ENCODE data around the gene MUSK. TPM values are rescaled to one million over a fixed set of nuclear protein-coding genes. Genes with fewer than 3 reads are reported as not detected.

MUSK gene
- total and polyA plus RNA-seq, 2 experiments from 2014 or later: not detected

- Histone ChIP-seq H3K4me3 (no peak overlapping the region), H3K36me3 (ENCODE audit: insufficient read depth) (no peaks in the 10 kb centered on the region), H3K27ac (ENCODE audit: low read depth) (no peak overlapping the region), H3K79me2 (replicated peaks; ENCODE audit: insufficient read depth) (no peaks in the 10 kb centered on the region), H3K4me2 (no peak overlapping the region), H4K20me1 (replicated peaks; ENCODE audit: insufficient read depth) (no peaks in the 10 kb centered on the region), H2AFZ (no peak overlapping the region), H3K4me1 (ENCODE audit: insufficient read depth) (no peaks in the 10 kb centered on the region), H3F3A (replicated peaks; ENCODE audit: low read depth) (no peaks in the 10 kb centered on the region), H3K27me3 (ENCODE audit: insufficient read depth) (no peaks in the 10 kb centered on the region), H3K9me2 (ENCODE audit: insufficient read depth) (peaks cover 5% of the 10 kb centered on the region; the same call in 1 of the 2 replicates)
- no peak; the same call in 2 of the 3 replicates for ATAC-seq
- Mint-ChIP-seq H3K27me3 (ENCODE audit: insufficient read depth, low read depth, poor library complexity) (peaks cover 2% of the 10 kb centered on the region), H3K36me3 (ENCODE audit: low read depth) (no peaks in the 10 kb centered on the region), H3K9me3 (no peaks in the 10 kb centered on the region), H3K4me3 (no peak overlapping the region), H3K4me1 (no peaks in the 10 kb centered on the region), H3K27ac (no peak overlapping the region)
- DNase-seq (ENCODE audit: low spot score): no peak
- TF ChIP-seq CREB1 (CRISPR knock-in tag; IDR thresholded peaks at IDR 0.05; ENCODE audit: low read depth) (no peak), STAT1 (IDR thresholded peaks at IDR 0.05; ENCODE audit: unreplicated experiment) (no peak), JUNB (IDR thresholded peaks at IDR 0.05; ENCODE audit: unreplicated experiment) (no peak)
- TF ChIP-seq, protein P1, sequence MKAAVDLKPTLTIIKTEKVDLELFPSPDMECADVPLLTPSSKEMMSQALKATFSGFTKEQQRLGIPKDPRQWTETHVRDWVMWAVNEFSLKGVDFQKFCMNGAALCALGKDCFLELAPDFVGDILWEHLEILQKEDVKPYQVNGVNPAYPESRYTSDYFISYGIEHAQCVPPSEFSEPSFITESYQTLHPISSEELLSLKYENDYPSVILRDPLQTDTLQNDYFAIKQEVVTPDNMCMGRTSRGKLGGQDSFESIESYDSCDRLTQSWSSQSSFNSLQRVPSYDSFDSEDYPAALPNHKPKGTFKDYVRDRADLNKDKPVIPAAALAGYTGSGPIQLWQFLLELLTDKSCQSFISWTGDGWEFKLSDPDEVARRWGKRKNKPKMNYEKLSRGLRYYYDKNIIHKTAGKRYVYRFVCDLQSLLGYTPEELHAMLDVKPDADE (IDR thresholded peaks at IDR 0.05): no peak
These were observed 177.6 kb downstream of the MUSK start for GRCh38 chr9:110846215-110846614.

- H3K4me3 Mint-ChIP-seq: no peak overlapping the region
- peaks cover 2% of the 10 kb centered on the region for H3K27me3 Mint-ChIP-seq (ENCODE audit: insufficient read depth, low read depth, poor library complexity)
- ATAC-seq (no peak), DNase-seq (ENCODE audit: low spot score) (no peak)
- Histone ChIP-seq H2AFZ (no peak overlapping the region), H3K9me2 (ENCODE audit: insufficient read depth) (peaks cover 6% of the 10 kb centered on the region; the same call in 1 of the 2 replicates), H3K4me3 (no peak overlapping the region), H3F3A (replicated peaks; ENCODE audit: low read depth) (no peaks in the 10 kb centered on the region), H4K20me1 (replicated peaks; ENCODE audit: insufficient read depth) (no peaks in the 10 kb centered on the region), H3K36me3 (ENCODE audit: insufficient read depth) (no peaks in the 10 kb centered on the region), H3K4me1 (ENCODE audit: insufficient read depth) (no peaks in the 10 kb centered on the region), H3K4me2 (no peak overlapping the region), H3K79me2 (replicated peaks; ENCODE audit: insufficient read depth) (no peaks in the 10 kb centered on the region), H3K27ac (ENCODE audit: low read depth) (no peak overlapping the region), H3K27me3 (ENCODE audit: insufficient read depth) (no peaks in the 10 kb centered on the region)
- no peaks in the 10 kb centered on the region for H3K4me1 Mint-ChIP-seq
- no peaks in the 10 kb centered on the region for H3K9me3 Mint-ChIP-seq
- H3K36me3 Mint-ChIP-seq (ENCODE audit: low read depth): no peaks in the 10 kb centered on the region
- H3K27ac Mint-ChIP-seq: no peak overlapping the region
- no peak for TF ChIP-seq CTCF (conservative IDR thresholded peaks at IDR 0.05; ENCODE audit: low read depth in 2 of 2)
- no peak for TF ChIP-seq CREB1 (CRISPR knock-in tag; IDR thresholded peaks at IDR 0.05; ENCODE audit: low read depth)
- no peak for TF ChIP-seq EZH2 (IDR thresholded peaks at IDR 0.05; ENCODE audit: low read depth, unreplicated experiment)
- no peak for TF ChIP-seq JUNB (IDR thresholded peaks at IDR 0.05; ENCODE audit: unreplicated experiment)
- TF ChIP-seq NANOG (IDR thresholded peaks at IDR 0.05; ENCODE audit: borderline replicate concordance): no peak
- TF ChIP-seq, protein P1 (IDR thresholded peaks at IDR 0.05): no peak
- TF ChIP-seq, protein P2, sequence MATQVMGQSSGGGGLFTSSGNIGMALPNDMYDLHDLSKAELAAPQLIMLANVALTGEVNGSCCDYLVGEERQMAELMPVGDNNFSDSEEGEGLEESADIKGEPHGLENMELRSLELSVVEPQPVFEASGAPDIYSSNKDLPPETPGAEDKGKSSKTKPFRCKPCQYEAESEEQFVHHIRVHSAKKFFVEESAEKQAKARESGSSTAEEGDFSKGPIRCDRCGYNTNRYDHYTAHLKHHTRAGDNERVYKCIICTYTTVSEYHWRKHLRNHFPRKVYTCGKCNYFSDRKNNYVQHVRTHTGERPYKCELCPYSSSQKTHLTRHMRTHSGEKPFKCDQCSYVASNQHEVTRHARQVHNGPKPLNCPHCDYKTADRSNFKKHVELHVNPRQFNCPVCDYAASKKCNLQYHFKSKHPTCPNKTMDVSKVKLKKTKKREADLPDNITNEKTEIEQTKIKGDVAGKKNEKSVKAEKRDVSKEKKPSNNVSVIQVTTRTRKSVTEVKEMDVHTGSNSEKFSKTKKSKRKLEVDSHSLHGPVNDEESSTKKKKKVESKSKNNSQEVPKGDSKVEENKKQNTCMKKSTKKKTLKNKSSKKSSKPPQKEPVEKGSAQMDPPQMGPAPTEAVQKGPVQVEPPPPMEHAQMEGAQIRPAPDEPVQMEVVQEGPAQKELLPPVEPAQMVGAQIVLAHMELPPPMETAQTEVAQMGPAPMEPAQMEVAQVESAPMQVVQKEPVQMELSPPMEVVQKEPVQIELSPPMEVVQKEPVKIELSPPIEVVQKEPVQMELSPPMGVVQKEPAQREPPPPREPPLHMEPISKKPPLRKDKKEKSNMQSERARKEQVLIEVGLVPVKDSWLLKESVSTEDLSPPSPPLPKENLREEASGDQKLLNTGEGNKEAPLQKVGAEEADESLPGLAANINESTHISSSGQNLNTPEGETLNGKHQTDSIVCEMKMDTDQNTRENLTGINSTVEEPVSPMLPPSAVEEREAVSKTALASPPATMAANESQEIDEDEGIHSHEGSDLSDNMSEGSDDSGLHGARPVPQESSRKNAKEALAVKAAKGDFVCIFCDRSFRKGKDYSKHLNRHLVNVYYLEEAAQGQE (IDR thresholded peaks at IDR 0.05; ENCODE audit: unreplicated experiment): no peak
- TF ChIP-seq ZNF114 (CRISPR knock-in tag; IDR thresholded peaks at IDR 0.05): no peak
These were observed 179.1 kb downstream of the MUSK start for GRCh38 chr9:110847671-110848070.

Measured in GM23338 (cell line).